Body of pancreas (tissue), 4 donors: Measurements from ENCODE around the gene KRT38. TPM values are rescaled to one million over a fixed set of nuclear protein-coding genes. Genes with fewer than 3 reads are reported as not detected.

ENCODE experiments used
- ATAC-seq: fragments of 150-250 bp; one replicate; pipeline ENCODE4 v1.9.1; 2016
- DNase-seq, 4 donors: peaks; one replicate each; pipeline ENCODE4 v3.0.0-alpha.2; 2019
- H3K27ac ChIP-seq, 4 donors: fragments of 200-600 bp; sonication (generic); 1 replicate in 3 of 4; 2 replicates in 1 of 4; pipeline versions ENCODE4 v1.5.1 to v1.6.1; 2016 to 2019; ENCODE audit warnings: mild to moderate bottlenecking in 1 of 4, mixed read lengths in 1 of 4, moderate library complexity in 1 of 4
- H3K27me3 ChIP-seq, 2 donors: fragments of 200-600 bp; sonication (generic); one replicate each; pipeline ENCODE4 v1.6.0; 2016; ENCODE audit warnings: mild to moderate bottlenecking in 1 of 2
- H3K36me3 ChIP-seq, 2 donors: fragments of 200-600 bp; sonication (generic); replicated peaks in 1 of 2; 2 replicates each; pipeline ENCODE4 v1.5.1; 2016; ENCODE audit warnings: low read depth in 2 of 2; ENCODE audit not compliant: insufficient read depth in 1 of 2
- H3K4me1 ChIP-seq: fragments of 200-600 bp; sonication (generic); one replicate; pipeline ENCODE4 v1.6.0; 2016
- H3K4me3 ChIP-seq, 2 donors: fragments of 200-600 bp; sonication (generic); 1 replicate in 1 of 2; 2 replicates in 1 of 2; pipeline ENCODE4 v1.5.1; 2016 to 2019
- H3K9me3 ChIP-seq, 3 donors: fragments of 200-600 bp; sonication (generic); 1 replicate in 2 of 3; 2 replicates in 1 of 3; pipeline ENCODE4 v1.5.1; 2016
- POLR2A ChIP-seq, 3 donors: fragments of 450-650 bp; IDR thresholded peaks; one replicate each; pipeline ENCODE4 v1.6.1; 2016; ENCODE audit warnings: antibody characterized with exemption in 3 of 3, mild to moderate bottlenecking in 2 of 3
- WGBS, 2 donors: methylation state at CpG; one replicate each; pipeline ENCODE4 v1.1.5; 2017; 5-methylcytosine and 5-hydroxymethylcytosine counted together
- intact Hi-C: fragments of 100-400 bp; cut with DNase I; formaldehyde crosslinking; loops from one replicate; pipeline ENCODE4 v1.15.1; 2023
- total RNA-seq, 2 donors: library from RNA; depleted of rRNA; stranded (reverse); fragments of >200 nt; gene quantifications; one replicate each; pipeline ENCODE4 v1.1.0, GENCODE V29; 2016
- TF ChIP-seq, protein P1 (sequence below), 7 experiments: fragments of 450-650 bp in 4 of 7; fragments of 200-600 bp in 3 of 7; sonication (generic) in 3 of 7; IDR thresholded peaks; one replicate each; pipeline ENCODE4 v1.5.1; 2016 to 2019; ENCODE audit warnings: antibody characterized with exemption in 7 of 7

KRT38 gene
- total RNA-seq, 2 donors from 2014 or later: not detected

DNA sequence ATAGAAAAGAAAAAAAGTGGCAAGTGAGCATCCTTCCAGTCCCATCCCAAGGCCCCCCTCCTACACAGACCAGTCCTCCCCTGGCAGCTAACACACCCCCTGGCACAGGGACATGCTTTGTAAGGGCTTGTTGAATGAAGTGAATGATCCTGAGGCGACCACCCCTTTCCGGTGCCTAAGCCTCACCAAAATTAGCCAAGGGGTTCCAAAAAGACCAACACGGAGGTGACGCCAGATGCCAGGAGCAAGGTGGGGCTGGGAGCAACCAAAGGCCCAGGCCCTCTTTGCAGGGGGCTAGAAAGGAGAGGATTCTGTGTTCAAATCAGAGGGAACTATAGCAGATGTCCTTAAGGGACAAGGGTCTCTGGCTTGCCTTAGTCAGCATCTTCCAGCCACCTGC lies 34.6 kb upstream of the KRT38 start:
- DNase-seq: no peak
- no peak for TF ChIP-seq POLR2A (IDR thresholded peaks at IDR 0.05)
- TF ChIP-seq, protein P1, sequence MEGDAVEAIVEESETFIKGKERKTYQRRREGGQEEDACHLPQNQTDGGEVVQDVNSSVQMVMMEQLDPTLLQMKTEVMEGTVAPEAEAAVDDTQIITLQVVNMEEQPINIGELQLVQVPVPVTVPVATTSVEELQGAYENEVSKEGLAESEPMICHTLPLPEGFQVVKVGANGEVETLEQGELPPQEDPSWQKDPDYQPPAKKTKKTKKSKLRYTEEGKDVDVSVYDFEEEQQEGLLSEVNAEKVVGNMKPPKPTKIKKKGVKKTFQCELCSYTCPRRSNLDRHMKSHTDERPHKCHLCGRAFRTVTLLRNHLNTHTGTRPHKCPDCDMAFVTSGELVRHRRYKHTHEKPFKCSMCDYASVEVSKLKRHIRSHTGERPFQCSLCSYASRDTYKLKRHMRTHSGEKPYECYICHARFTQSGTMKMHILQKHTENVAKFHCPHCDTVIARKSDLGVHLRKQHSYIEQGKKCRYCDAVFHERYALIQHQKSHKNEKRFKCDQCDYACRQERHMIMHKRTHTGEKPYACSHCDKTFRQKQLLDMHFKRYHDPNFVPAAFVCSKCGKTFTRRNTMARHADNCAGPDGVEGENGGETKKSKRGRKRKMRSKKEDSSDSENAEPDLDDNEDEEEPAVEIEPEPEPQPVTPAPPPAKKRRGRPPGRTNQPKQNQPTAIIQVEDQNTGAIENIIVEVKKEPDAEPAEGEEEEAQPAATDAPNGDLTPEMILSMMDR (IDR thresholded peaks at IDR 0.05): no peak
- Histone ChIP-seq H3K9me3 (no peaks in the 10 kb centered on the region), H3K27me3 (no peaks in the 10 kb centered on the region), H3K4me3 (no peak overlapping the region), H3K4me1 (no peaks in the 10 kb centered on the region), H3K36me3 (no peaks in the 10 kb centered on the region), H3K27ac (no peak overlapping the region)
- intact Hi-C loops: no loop called here
- WGBS, 2 donors: 89 to 98% methylated on average over 4 of the region's 4 CpGs
- ATAC-seq: no peak

- no peak for DNase-seq
- 57 to 62% methylated on average over 8 of the region's 8 CpGs for WGBS, 2 donors
- Histone ChIP-seq H3K4me1 (no peaks in the 10 kb centered on the region), H3K27ac (no peak overlapping the region), H3K36me3 (no peaks in the 10 kb centered on the region), H3K9me3 (no peaks in the 10 kb centered on the region), H3K27me3 (no peaks in the 10 kb centered on the region), H3K4me3 (no peak overlapping the region)
- intact Hi-C loops: no loop called here
- TF ChIP-seq, protein P1 (IDR thresholded peaks at IDR 0.05): no peak
- no peak for TF ChIP-seq POLR2A (IDR thresholded peaks at IDR 0.05)
- no peak for ATAC-seq
Observed at GRCh38 chr17:41474863-41475262, 34.1 kb upstream of the KRT38 start.

DNA sequence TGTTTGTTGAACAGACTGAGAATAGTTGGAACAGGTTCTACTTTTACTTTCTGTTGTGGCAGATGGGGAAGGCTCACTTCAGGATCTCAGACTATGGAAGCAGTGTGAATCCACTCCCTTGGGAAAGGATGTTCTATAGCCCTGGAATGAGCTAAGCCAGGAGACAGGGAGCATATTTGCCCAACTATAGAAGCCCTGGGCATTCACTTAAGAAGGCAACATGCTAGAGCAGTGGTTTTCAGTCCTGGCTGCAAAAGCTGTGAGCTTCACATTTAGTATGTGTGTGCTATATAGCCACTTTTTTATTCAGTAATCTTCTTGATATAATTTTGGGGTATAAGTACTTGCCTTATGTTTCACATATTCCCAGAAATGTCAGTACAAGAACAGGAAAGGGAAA lies 27.6 kb upstream of the KRT38 start:
- Histone ChIP-seq H3K9me3 (no peaks in the 10 kb centered on the region), H3K4me1 (no peaks in the 10 kb centered on the region), H3K36me3 (no peaks in the 10 kb centered on the region), H3K27me3 (no peaks in the 10 kb centered on the region), H3K4me3 (no peak overlapping the region), H3K27ac (no peak overlapping the region)
- TF ChIP-seq, protein P1 (IDR thresholded peaks at IDR 0.05): no peak
- TF ChIP-seq POLR2A (IDR thresholded peaks at IDR 0.05): no peak
- intact Hi-C loops: no loop called here
- no peak for DNase-seq
- ATAC-seq: no peak

- WGBS, 2 donors: 61 to 73% methylated on average over 4 of the region's 4 CpGs
Observed at GRCh38 chr17:41467561-41467960, 26.8 kb upstream of the KRT38 start.

GRCh38 chr17:41466988-41467387 lies 26.2 kb upstream of the KRT38 start, which contains the start of gene KRT32:
Gene KRT32 (minus strand): TSS chr17:41467386. CDS start chr17:41467325, 61 bp downstream.
- TF ChIP-seq, protein P1 (IDR thresholded peaks at IDR 0.05): no peak
- no peak for TF ChIP-seq POLR2A (IDR thresholded peaks at IDR 0.05)
- Histone ChIP-seq H3K27me3 (no peaks in the 10 kb centered on the region), H3K4me1 (no peaks in the 10 kb centered on the region), H3K9me3 (no peaks in the 10 kb centered on the region), H3K36me3 (no peaks in the 10 kb centered on the region), H3K4me3 (no peak within 1 kb of the TSS), H3K27ac (no peak within 1 kb of the TSS)
- DNase-seq (no peak), ATAC-seq (no peak)
- intact Hi-C loops: no loop called here
- 82 to 98% methylated on average over 5 to 14 of the region's 14 CpGs for WGBS, 2 donors

More at GRCh38 chr17:41467561-41467960, 26.8 kb upstream of the KRT38 start:
- no peaks in the 10 kb centered on the region for H3K36me3 ChIP-seq
- no peak for ATAC-seq
- intact Hi-C loops: no loop called here
- no peaks in the 10 kb centered on the region for H3K4me1 ChIP-seq
- TF ChIP-seq POLR2A (IDR thresholded peaks at IDR 0.05): no peak
- TF ChIP-seq, protein P1 (IDR thresholded peaks at IDR 0.05): no peak
- no peaks in the 10 kb centered on the region for H3K9me3 ChIP-seq
- no peaks in the 10 kb centered on the region for H3K27me3 ChIP-seq
- no peak for DNase-seq
- no peak overlapping the region for H3K27ac ChIP-seq
- H3K4me3 ChIP-seq: no peak overlapping the region
